Stimulated activated CD4-positive, alpha-beta T cell treated with anti-CD3 and anti-CD28 coated beads, Interleukin-2, amount 100 ng/mL, for 4 hours (primary cell): ENCODE measurements around the gene ACSM4.
"Not testable (repeated sequence)": the region's sequence is repeated elsewhere in the genome, so short reads cannot be mapped to it uniquely, and the experiment has no call there.

Experiments used
- DNase-seq: peaks from one replicate; pipeline ENCODE4 v3.0.0-alpha.2; 2020; ENCODE audit warnings: low read depth

The ACSM4 gene, protein sequence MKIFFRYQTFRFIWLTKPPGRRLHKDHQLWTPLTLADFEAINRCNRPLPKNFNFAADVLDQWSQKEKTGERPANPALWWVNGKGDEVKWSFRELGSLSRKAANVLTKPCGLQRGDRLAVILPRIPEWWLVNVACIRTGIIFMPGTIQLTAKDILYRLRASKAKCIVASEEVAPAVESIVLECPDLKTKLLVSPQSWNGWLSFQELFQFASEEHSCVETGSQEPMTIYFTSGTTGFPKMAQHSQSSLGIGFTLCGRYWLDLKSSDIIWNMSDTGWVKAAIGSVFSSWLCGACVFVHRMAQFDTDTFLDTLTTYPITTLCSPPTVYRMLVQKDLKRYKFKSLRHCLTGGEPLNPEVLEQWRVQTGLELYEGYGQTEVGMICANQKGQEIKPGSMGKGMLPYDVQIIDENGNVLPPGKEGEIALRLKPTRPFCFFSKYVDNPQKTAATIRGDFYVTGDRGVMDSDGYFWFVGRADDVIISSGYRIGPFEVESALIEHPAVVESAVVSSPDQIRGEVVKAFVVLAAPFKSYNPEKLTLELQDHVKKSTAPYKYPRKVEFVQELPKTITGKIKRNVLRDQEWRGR

DNA sequence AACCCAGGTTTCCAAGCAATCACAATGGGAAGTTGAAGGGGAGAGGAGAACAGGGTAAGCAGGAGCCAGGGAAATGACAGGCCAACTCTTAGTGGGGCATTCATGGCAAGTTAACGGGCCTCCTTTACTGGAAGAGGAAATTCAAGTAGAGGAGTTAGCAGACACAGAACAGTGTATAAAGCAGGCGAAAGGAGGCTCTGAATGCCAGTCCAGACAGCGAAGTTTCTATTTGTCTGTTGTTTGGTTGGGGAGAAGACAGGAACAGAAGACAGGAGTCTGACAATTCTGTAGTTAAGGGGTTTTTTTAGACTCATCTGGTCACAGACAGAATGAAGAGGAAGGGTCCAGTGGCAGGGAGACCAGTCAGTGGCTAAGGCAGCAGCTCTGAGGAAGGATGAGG lies at the start of gene ACSM4:
Gene ACSM4, plus strand, starts transcription at position 301 of the 400 bp plus-strand sequence. CDS start 260 bp downstream, outside the sequence.
- no peak for DNase-seq

DNA sequence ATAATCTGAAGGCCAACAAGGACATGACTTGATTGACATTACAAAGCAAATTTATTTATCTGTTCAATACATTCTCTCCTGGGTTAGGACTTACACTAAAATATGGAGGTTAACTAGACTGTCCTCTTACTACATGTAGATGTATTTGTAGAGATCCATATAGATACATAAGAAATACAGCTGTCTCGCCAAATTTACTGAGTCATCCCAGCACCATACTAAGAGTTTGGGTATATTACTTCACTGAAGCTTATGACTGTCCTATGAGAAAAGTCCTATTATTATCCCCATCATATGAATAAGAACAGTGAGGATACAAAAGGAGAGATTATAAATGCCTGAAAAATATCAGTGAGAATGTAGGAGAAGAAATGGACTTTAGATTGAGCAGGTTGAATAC lies 44.8 kb upstream of the ACSM4 start:
- no peak for DNase-seq

DNA sequence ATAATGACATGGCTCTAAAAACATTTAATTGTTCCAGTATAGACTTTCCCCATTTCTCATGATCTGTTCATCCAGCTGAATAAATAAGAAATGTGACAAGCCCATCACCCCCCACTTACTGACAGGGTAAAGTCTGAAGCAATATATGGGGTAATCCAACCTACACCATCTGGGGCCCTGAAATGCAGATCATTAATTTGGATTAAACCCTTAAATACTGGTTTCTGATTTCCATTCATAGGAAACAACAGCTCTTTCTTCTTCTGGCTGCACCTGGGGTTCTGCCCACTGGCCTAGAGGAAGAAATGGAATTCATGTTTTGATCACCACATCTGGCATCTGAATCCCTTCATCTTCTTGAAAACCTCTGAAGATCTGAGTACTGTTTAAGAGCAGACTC lies 39.3 kb upstream of the ACSM4 start:
- DNase-seq = no peak

DNA sequence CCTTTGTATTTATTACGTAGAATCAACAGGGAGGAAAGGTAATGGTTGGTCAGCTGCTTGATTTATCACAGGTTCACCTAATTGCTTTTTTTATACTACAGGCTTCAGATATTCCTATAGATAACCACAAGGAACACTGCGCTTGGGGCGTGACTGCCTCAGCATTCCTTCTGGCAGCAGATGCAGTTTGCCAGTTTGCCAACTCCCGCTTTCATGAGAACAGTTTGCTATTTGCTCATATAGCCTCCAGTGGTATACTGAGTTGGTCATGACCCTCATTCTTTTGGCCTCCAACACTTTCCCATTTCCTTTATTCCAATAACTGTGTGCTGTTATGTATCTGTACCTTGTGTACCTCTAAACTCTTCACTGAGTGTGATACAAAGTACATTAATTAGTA lies 38.6 kb upstream of the ACSM4 start:
- no peak for DNase-seq

DNA sequence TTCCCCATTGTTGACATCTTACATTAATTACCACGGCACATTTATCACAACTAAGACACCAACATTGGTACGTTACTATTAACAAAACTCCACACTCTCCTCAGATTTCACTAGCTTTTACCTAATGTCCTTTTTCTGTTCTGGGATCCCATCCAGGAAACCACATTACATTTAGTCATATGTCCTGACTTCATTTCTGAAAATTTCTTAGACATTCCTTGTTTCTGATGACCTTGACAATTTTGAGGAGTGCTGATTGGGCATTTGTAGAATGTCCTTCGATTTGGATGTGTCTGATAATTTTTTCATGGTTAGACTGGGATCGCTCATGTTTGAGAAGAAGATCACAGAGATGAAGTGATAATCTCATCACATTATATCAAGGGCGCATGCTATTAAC lies 34.6 kb upstream of the ACSM4 start:
- DNase-seq = no peak

DNA sequence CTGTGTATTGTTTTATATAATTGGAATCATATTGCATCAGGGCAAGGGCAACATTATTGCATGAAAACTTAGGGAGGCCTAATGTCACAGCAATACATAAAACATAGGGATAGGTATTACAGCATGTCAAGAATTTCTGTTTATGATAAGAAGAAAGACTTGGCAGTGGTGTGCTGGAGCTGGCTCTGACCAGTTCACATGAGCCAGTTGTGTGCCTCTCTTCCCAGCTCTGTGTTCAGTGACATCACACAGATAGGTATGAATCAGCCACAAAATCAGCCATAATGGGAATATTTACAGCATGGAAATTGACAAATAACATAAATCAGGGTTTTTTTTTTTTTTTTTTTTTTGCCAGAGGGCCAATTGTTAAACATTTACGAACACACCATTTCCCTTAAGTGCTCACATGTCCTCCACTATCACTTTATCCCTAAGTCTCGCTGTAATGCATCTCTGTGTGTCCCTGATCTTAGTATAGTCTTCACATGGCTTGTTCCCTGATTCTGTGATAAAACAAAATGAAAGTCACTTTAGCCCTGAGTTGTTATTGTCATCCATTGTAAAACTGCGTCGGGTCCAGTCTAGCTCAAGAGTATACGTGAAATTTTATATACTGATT lies 31.9 kb upstream of the ACSM4 start:
- DNase-seq = no peak

DNA sequence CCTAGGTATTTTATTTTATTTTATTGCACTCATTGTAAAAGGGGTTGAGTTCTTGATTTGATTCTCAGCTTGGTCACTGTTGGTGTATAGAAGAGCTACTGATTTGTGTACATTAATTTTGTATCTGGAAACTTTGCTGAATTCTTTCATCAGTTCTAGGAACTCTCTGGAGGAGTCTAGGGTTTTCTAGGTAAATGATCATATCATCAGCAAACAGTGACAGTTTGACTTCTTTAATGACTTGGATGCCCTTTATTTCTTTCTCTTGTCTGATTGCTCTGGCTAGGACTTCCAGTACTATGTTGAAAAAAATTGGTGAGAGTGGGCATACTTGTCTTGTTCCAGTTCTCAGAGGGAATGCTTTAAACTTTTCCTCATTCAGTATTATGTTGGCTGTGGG lies 28.4 kb upstream of the ACSM4 start:
- DNase-seq = not testable (repeated sequence)

DNA sequence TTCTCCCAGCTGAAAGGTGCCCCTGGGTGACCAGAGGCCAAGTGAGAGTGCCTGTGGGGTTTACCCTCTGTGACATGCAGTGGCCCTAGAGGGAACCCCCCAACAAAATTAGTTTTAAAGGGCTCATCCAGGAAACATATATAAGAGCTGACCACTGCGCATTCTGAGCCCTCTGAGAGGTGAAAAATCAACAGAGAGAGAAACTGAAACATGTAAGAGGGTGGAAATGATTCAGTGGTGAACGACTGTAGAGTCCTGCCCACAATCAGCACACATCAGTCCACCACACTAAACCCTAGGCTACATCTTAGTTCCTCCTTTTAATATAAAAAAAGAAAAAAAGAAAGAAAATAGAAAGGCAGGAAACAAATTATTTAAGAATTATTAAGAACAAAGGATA lies 21.0 kb upstream of the ACSM4 start:
- DNase-seq = no peak

DNA sequence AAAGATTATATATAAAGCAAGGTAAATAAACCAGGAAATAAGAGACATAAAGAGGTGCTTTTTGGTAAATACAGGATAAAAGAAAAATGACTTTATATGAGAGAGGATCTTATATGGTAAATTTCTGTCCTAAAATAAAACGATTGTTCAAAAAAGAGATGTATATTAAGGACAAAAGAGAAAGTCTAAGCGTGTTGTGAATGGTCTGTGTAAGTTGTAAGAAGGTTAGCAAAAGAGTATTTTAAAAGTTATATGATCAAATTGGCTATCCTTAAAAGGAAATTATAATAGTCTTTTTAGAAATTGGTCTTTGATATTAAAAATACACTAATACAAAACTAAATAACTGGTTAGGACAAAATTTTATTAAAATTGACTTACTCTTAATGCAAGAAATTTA lies 14.1 kb upstream of the ACSM4 start:
- DNase-seq = no peak

DNA sequence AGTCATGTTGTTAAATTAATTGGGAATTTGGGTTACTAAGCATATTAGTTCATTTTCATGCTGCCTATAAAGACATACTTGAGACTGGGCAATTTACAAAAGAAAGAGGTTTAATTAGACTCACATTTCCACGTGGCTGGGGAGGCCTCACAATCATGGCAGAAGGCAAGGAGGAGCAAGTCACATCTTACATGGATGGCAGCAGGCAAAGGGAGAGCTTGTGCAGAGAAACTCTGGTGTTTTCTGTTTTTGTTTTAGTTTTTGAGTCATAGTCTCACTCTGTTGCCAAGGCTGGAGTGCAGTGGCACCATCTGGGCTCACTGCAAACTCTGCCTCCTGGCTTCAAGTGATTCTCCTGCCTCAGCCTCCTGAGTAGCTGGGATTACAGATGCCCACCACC lies 13.3 kb upstream of the ACSM4 start:
- not testable (repeated sequence) for DNase-seq

DNA sequence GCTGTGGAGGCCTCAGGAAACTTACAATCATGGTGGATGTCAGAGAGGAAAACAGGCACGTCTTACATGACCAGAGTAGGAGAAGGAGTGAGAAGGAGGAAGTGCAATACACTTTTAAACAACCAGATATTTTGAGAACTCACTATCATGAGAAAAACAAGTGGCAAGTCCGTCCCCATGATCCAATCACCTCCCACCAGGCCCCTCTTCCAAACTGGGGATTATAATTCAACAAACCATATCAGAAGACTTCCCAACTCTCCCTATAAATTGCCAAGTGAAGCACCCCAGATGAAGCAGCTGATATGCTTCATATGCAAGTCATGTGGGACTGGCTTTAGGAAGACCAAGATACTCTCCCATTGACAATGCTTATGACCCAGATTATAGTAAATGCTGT lies 11.6 kb upstream of the ACSM4 start:
- DNase-seq = no peak

DNA sequence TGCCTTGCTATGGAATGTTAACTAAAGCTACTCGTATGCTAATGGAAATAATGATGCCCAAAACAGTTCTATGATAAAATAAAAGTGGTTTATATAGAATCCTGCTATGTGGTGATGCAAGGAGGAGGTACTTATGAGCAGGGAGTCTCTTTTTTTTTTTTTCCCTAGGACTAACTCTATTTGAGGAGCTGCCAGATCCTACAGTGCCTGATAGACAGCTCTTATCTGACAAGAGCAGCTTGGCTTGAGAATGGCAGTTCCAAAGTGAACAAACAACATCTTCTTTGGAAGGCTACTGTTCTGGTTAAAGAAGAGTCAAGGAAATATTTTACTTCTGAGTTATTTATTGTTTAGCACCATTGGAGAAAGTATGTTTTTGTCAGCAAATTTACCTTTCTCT lies 10.2 kb upstream of the ACSM4 start:
- DNase-seq = no peak

DNA sequence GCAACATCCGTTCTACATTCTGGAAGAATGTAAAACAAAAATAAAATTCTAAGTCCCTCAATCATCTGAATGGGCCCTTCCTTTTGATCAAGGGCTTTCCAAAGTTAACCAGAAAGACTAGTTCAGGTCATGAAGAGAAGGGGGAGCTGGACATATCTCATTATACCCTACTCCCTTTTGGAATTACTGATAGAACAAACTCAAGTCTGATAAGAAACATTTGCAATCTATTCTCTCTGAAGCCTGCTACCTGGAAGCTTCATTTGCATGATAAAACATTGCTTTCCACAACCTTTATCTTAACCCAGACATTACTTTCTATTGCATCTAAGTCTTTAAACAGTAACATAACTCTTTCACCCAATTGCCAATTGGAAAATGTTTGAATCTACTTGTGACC lies 8.3 kb upstream of the ACSM4 start:
- no peak for DNase-seq

DNA sequence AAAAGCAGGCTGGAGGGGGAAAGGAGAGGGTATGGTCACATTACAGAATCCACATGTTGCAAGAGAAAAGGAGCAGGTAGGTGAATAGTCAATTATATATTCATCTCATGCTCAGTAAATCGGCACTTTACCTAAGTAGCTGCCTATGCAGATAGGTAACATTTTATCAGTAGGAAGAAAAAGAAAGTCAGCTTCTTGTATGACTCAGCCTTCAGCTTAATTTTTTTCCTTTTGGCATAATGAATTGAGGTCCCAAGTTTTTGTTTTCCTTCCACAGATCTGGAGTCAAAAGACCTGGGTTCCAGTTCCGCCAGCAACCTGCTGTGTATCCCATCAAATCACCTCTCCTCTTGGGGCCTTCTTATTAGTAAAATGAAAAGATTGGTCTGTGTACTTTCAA lies 6.0 kb upstream of the ACSM4 start:
- DNase-seq = no peak

DNA sequence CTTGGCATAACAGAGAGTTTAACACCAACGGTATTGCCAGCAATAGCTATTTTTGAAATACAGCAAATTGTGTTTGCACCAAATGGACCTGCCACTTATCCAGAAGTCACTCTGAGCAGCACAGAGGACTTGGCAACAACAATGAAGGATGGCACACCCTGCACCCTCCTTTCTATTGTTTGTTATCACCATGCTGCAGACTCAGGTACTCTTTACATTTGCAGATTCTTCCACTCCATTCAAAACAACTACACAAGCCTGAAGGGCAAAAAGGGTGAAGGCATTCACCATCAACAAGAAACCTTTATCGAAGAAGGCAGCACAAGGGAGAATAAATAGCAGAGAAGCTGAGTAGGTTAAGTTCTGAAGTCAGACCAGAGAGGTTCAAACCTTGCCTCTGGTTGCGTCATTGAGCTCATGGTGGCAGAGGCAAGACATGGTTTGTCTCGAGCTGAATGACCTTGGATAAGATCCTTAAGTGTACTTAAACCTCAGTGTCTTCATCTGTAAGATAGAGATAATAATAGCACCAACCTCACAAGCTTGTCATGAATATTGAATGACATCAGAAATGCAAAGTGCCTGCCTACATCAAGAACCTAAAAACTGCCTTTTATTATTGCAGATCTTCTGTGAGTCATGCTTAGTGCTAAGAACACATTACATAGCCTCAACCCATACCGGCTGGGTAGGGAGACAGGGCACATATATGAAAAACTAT lies 1.4 kb upstream of the ACSM4 start:
- no peak for DNase-seq

DNA sequence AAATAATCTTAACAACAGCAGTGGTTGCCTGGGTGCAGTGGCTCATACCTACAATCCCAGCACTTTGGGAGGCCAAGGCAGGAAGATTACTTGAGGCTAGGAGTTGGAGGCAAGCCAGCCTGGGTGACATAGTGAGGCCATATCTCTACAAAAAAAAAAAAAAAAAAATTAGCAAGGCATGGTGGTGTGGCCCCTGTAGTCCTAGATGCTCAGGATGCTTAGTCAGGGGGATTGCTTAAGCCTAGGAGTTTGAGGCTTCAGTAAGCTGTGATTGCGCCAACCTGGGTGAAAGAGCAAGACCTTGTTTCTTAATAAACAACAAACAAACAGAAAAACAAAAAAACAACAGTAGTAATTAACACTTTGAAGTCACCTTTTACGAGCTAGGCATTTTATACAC lies 642 bp upstream of the ACSM4 start:
- no peak for DNase-seq

DNA sequence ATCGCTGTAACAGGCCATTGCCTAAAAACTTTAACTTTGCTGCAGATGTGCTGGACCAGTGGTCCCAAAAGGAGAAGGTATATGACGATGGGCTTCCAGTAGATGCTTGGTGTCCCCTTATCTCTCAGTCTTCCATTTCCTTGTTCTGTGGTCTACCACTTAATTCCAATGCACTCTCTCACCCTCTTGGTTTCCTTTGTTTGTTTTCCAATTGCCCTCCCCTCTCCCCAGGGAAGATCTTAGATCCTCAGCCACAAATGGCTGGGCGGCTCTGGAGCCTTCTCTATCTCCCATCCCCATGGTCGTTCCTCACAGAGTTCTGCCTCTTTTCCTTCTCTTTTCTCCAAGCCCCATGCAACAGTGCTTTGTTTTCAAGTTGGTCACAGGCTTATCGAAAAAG lies 584 bp downstream of the ACSM4 start:
- DNase-seq = no peak

DNA sequence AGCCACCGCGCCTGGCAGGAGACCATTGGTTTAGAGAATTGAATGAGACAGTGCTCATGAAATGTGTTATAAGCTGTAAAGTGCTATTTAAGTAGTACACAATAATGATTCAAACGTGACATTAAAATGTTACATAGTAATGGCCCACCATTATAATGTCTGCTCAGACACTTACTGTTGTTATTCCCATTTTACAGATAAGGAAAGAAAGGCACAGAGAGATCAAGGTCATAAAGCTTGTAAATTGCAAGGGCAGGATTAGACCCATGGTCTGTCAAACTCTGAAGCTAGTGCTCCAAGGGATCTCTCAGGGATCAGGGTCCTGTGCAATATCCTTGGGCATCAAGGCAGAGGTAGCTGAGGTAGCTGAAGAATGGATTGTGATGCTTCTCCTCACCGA lies 6.2 kb downstream of the ACSM4 start:
- DNase-seq = no peak

DNA sequence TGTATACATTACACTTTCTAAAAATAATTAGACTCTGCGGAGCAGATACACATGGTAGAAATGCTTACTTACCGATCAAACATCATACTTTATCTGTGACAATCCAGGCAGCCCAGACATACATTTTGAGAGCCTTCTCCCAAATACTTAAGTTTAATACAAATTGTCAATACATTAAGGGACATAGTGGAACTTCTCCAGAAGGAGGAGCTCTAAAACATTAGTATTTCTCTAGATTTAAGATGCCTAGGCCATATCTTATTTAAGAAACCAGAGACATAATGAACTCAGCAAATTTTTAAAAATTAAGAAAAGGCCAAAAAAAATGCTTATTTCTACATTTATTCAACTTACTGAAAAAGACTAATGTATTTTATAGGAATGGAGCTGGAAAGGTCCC lies 16.1 kb downstream of the ACSM4 start:
- DNase-seq = no peak

DNA sequence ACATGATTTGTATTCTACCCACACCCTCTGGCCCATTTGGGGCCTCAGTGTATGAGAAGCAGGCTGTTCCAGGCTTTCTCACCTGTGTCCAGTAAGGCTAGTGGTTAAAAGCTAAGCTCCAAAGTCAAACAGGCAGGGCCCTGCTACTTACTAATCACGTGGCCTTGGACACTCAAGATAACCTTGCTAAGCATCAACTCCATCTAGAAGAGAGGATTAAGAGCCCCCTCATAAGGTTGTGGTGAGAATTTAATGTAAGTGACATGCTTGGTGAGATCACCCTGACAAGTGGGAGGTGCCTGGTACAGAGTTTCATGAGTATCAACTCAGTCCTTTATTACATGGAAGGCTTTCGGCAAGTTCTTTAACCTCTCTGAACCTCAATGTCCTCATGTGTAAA lies 17.8 kb downstream of the ACSM4 start:
- DNase-seq = no peak

DNA sequence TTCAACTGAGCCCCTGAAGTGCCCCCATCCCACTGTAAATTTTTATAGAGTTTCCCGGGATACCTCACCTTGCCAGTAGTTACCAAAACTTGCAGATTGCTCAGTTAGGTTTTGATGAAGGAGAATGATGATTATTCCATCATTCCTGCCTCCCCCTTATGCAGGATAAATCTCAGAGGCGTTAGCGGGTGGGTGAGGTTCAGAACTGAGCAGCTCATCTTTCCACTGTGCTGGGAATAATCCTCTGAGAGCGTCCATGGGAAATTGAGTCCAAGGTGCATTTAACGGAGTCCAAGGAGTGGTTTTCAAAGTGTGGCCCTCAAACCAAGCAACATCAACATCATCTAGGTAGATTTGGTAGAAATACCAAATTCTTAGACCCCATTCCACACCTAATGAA lies 18.7 kb downstream of the ACSM4 start:
- no peak for DNase-seq

DNA sequence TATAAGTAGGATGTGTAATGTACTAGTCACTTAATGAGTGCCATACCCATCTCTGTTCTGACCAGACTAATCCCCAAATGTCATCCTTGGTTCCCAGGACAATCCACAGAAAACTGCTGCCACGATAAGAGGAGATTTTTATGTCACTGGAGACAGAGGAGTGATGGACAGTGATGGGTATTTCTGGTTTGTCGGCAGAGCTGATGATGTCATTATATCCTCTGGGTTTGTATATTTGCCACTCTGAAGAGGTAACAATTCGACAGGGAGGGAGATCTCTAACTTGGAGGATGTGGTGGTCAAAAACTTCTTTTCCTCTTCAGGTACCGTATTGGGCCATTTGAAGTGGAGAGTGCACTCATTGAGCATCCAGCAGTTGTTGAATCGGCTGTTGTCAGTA lies 20.3 kb downstream of the ACSM4 start:
- DNase-seq = no peak

DNA sequence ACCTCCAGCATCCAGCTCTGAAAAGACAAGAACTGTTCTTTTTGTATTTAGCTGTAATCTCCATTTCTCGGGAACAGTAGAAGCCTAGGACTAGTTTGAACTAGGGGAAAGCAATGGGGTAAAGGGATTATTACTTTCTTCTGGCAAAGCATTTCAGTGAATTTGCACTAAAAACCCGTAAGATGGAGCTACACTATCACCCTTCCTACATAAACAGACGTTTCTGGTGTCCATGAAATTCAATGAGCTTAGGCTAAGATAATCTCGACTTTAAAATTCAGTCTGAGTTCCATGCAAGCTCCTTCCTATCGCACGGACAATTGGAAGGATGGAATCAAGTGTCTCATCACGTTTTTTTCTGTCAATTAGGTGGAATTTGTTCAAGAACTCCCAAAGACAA lies 24.0 kb downstream of the ACSM4 start:
- no peak for DNase-seq
